DMS 273 (cell line): ENCODE results near the gene ETS1.

ENCODE experiments used
- DNase-seq: peaks from one replicate; lab custom pipeline; 2025; ENCODE audit not compliant: unreplicated experiment; lab: John Stamatoyannopoulos, UW

Gene ETS1

DNA sequence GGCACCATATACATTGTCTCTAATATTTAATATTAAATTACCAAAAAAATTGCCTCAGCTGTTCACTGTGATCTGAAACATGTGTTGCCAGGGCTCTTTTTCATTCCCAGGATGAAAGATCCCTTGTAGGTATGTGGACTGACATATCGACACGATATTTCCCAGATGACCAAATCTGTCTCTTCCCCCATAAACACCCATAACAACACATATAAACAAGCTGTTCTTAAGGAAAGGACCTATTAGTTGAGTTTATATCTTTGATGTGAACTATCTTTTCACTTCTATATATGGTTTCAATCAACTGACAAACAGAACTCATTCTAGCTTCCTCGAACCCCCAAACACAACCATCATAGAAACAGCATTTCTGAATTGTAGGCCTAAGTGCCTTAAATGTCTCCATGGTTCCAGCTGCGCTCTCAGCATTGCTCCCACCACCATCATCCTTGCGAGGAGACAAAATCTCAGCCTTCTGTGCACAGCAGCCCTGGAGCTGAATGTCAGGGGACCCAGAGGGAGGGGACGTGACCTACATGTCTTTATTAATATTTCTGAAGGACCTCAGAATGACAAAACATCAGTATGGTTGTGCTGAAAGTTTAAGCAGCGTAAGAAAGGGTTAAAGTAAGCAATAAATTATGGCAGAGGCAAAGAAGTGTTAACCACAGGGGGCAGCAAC lies 67.0 kb downstream of the ETS1 start:
- no peak for DNase-seq

- DNase-seq = no peak
Measured at GRCh38 chr11:128519338-128519737, 68.0 kb downstream of the ETS1 start.

DNA sequence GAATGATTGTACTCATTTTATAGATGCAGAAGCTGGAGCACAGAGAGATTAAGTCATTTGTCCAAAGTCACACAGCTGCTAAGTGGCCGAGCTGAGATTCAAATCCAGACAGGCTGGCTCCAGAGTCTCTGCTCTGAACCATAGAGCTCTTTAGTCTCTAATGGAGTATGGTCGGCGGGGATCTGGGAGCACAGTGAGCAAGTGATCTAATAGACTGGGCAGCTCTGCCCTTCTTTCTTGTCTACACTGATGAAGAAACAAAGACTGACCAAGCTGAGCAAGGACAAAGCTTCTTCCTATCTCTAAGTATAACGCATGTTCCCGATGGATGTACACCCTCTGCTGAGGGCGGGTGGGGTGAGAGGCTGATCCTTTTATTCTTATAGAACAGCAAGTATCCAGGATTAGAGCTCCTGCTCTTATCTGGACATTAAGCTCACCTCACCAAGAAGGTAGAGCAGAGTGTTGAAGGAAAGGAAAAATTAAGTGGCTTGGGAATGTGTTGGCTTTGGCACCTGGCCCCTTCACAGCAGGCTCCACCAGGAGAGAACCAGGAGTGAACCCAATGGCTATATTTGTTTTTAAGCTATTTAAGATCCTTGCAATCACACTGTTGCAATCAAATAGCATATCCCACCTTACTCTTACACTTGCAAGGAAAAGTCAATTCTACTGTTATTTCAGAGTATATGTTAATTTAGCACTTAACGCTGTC lies 68.7 kb downstream of the ETS1 start:
- no peak for DNase-seq

- DNase-seq = no peak
Measured at GRCh38 chr11:128517451-128518230, 69.7 kb downstream of the ETS1 start.

- DNase-seq = no peak
Measured at GRCh38 chr11:128516886-128517285, 70.5 kb downstream of the ETS1 start.

GRCh38 chr11:128515826-128516778 lies 71.3 kb downstream of the ETS1 start:
- no peak for DNase-seq

DNA sequence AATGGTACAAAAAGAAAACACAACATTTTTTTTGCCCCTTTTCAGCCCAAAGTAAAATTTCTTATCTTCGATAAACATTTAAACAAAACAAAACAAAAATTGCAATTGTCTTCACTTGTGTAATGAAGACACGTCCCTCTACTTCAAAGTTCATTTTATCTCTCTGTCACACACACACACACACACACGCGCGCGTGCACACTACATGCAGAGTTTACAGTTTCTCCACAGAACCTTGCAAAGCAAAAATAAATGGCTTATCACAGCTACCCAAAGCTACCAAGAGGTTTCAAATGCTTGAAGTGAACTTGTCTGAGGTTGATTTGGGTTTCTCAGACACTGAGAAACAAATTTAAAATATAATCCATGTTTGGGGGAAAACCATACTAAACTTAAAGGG lies 72.3 kb downstream of the ETS1 start:
- no peak for DNase-seq

DNA sequence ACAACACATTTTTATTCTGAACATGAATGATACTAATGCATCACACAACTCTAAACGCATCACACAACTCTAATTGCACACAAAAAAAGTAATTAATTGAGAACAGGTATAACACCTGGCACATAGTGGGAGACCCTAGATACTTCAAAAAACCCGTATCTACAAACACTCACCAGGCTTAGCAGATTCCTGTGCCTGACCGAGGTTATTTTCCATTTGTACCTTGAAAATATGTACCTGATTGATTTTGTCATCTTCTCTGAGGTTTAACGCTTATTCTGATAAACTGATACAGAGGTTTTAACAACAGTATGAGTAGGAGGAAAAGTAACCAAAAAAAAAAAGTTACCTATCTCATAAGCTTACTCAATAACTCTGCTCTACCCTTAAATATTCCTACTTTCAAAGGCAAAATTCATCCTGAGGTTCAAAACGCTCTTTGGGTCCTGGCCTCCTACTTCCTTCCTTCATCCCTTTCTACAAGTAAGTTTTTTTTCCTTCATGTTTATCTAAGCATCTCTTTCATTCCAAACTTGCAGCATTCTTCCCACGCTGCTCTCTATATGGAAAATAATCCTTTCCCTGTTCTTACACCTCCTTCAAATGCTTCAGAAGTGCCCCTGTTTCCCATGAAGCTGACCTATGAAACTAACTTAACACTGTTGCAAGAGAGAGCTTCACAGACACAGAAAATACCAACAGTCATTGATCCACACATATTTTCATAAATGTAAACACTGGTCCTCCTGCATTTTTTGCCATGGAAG lies 73.3 kb downstream of the ETS1 start:
- DNase-seq = no peak

- DNase-seq = no peak
Measured at GRCh38 chr11:128512474-128512996, 74.8 kb downstream of the ETS1 start.

GRCh38 chr11:128511712-128512111 lies 75.6 kb downstream of the ETS1 start:
- no peak for DNase-seq

DNA sequence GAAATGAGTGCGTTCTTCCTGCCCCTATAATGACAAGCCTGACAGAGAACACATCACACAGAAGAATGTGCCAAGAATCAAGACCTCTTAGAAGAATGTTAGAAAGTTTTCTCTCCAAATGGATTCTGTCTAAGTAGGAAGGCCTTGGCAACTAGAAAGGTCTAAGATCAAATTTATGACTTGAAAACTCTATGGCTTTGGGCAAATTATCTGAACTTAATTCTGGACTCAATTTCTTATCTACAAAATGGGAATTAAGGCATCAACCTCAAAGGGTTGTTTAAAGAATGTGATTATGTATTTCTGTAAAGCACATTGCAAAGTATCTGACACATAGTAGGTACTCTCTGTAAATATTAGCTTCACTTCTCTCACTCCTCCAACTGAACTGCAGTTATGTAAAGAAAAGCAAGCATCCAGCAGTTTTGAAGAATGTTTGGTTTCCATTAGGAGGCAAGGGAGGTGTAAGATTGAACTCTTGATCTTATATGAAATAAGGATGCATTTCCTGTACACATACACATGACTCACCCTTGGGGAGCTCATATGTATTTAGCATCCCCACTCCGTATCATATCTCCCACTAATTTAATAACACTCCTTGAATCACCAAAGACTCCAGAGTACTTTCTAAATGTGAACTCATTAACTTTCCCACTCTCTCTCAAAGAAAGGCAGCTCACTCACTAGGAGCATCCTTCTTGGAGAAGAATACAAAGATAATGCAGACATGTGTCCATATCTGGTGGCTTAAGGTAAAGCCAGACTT lies 77.6 kb downstream of the ETS1 start:
- DNase-seq = no peak

DNA sequence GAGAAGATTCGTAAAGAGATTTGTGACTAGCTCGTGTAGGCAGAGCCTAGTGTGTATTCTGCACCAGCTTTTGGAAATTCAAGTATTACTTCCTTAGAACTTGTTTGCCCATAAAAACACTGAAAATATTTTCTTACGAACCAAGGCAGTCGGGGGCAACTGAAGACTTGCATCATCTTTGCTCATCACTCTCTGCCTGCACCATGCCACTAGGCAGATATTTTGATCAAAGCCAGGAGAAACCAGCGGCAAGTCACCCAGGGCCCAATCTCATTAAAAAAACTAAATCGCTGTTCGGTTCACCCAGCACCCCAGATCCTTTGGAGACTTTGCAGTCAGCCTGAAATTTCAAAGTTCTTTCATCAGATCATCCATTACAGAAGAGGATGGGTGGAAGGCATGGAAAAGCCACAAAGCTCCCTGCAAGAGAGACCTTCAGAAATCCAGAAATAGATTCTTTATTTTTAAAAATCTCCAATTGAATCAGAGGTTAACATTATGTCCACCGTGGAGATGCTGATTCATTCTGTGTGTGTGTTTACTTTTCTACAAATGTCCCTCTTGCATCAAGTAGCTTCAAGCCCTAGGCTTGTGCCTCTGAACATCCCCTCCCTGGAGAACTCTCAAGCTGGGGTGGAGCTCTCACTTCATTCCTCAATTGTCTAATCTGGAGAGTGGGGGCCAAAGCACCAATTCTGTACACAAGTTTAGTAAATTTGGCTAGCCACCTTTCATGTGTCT lies 78.4 kb downstream of the ETS1 start:
- DNase-seq = no peak

- no peak for DNase-seq
Measured at GRCh38 chr11:128507936-128508335, 79.4 kb downstream of the ETS1 start.

GRCh38 chr11:128506999-128507611 lies 80.3 kb downstream of the ETS1 start:
- DNase-seq = peak; percentile 79

DNA sequence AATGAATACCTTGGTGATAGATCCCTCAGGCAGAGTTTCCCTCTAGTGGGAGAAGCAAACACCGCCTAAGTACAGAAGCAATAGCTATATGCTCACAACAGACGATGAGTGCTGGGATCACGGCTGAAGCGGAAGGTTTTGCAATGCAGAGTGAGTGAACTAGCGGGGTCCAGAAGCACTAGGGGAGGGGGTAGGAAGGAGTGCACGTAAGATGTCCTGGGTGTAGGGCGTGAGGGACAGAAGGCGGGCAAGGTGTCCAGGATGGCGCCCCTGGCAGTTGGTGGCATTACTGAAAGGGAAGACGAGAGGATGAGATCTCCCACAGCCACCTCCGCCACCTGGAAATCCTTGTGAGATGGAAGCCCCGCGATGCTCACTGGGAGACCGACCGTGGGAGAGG lies 81.0 kb downstream of the ETS1 start:
- peak; percentile 1 for DNase-seq

- no peak for DNase-seq
Measured at GRCh38 chr11:128505449-128506065, 81.8 kb downstream of the ETS1 start.

DNA sequence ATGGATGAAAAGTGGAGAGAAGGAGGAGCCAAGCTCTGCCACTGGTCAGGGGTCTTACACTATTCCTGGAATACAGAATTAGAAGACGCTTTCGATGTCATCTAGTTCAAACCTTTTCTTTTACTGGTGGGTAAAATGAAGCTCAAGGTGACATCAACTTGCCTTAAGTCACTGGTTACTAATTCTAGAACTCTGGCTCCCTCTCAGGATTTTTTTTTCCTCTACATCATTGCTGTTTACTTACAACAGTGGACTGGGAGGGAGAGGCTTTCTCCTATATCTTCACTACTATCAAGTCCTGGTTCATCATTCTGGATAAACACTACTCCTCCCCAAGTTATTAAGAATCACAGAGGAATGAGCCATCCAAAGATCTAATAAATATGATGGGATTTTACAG lies 82.9 kb downstream of the ETS1 start:
- no peak for DNase-seq
